Epithelial cell of esophagus (primary cell): ENCODE measurements around the gene C9orf72.

Experiments
- DNase-seq: peaks from one replicate; pipeline ENCODE4 v3.0.0; 2010; ENCODE audit warnings: low read depth
- H3K4me3 ChIP-seq: 2 replicates; pipeline ENCODE4 v1.5.1; 2011; ENCODE audit warnings: mild to moderate bottlenecking, low read length, control low read depth
- CTCF ChIP-seq: IDR thresholded peaks from 2 replicates; pipeline ENCODE4 v1.5.1; 2011; ENCODE audit warnings: low read depth, mild to moderate bottlenecking, low read length, control low read depth, inconsistent platforms; ENCODE audit not compliant: insufficient read depth; ENCODE audit errors: missing control alignments

The C9orf72 gene

GRCh38 chr9:27535701-27536118 lies 37.6 kb downstream of the C9orf72 start:
- H3K4me3 ChIP-seq: no peak overlapping the region
- DNase-seq: peak; percentile 57
- peak; percentile 35 for TF ChIP-seq CTCF

- H3K4me3 ChIP-seq: no peak overlapping the region
- DNase-seq: no peak
- TF ChIP-seq CTCF: no peak
Observed at GRCh38 chr9:27534658-27535209, 38.5 kb downstream of the C9orf72 start.

GRCh38 chr9:27534131-27534530 lies 39.1 kb downstream of the C9orf72 start:
- no peak for TF ChIP-seq CTCF
- no peak for DNase-seq
- H3K4me3 ChIP-seq: no peak overlapping the region

GRCh38 chr9:27533311-27533710 lies 40.0 kb downstream of the C9orf72 start:
- no peak overlapping the region for H3K4me3 ChIP-seq
- no peak for DNase-seq
- TF ChIP-seq CTCF: no peak

GRCh38 chr9:27532046-27532445 lies 41.2 kb downstream of the C9orf72 start:
- no peak overlapping the region for H3K4me3 ChIP-seq
- DNase-seq: no peak
- TF ChIP-seq CTCF: no peak

- H3K4me3 ChIP-seq: no peak overlapping the region
- DNase-seq: no peak
- TF ChIP-seq CTCF: no peak
Observed at GRCh38 chr9:27530915-27531755, 42.1 kb downstream of the C9orf72 start.
